HepG2 (cell line): ENCODE results near the gene PCDH12. TPM values are rescaled to one million over a fixed set of nuclear protein-coding genes. Genes with fewer than 3 reads are reported as not detected.

Experiments used
- ATAC-seq: fragments of 200-7000 bp; cut with Tn5 transposase; 3 replicates; pipeline ENCODE4 v1.9.1; 2020; ENCODE audit warnings: mild to moderate bottlenecking, moderate library complexity
- BruUV-seq: library from RNA; stranded (reverse); fragments of 400-500 nt; replicated peaks from 2 replicates; lab custom pipeline; 2021; lab: Mats Ljungman, UMichigan
- CTCF ChIA-PET: fragments of 300-600 bp; formaldehyde crosslinking; extraction: SDS; loops from one replicate; lab custom pipeline; 2021; ENCODE audit warnings: low total read pairs, inconsistent platforms, low intra/inter-chr PET ratio; lab: Yijun Ruan, JAX
- POLR2A ChIA-PET: fragments of 350-600 bp; sonication (Branson Sonifier 250); formaldehyde crosslinking; loops from one replicate; lab custom pipeline; 2020; ENCODE audit warnings: antibody characterized with exemption, inconsistent platforms; lab: Yijun Ruan, JAX
- DNase-seq: peaks from one replicate; pipeline ENCODE4 v3.0.0-alpha.2; 2015; ENCODE audit warnings: low spot score
- FAIRE-seq: peaks from 3 replicates; lab custom pipeline; 2011; peaks lifted over from hg19 to GRCh38; lab: Jason Lieb, UNC
- H2AFZ ChIP-seq: one replicate; pipeline ENCODE4 v1.6.1; 2011; ENCODE audit warnings: low read length, inconsistent platforms
- H3K27ac ChIP-seq: fragments of 300-600 bp; 3 replicates; pipeline ENCODE4 v1.8.0; 2011; ENCODE audit warnings: mixed run types, mild to moderate bottlenecking, mixed read lengths, low read length, inconsistent platforms; ENCODE audit not compliant: insufficient read depth; ENCODE audit errors: extremely low read length
- H3K27me3 ChIP-seq, 2 experiments: fragments of 200-600 bp in 1 of 2; 2 replicates in 1 of 2; 3 replicates in 1 of 2; pipeline versions ENCODE4 v1.6.0 to v1.8.0; 2011; ENCODE audit warnings: low read length in 2 of 2, mild to moderate bottlenecking in 2 of 2, moderate library complexity in 2 of 2, inconsistent platforms in 1 of 2; ENCODE audit not compliant: insufficient read depth in 2 of 2, control insufficient read depth in 1 of 2
- H3K36me3 ChIP-seq, 2 experiments: fragments of 200-600 bp in 1 of 2; replicated peaks in 1 of 2; 2 replicates in 1 of 2; 3 replicates in 1 of 2; pipeline versions ENCODE4 v1.5.1 to v1.8.0; 2011; ENCODE audit warnings: low read length in 2 of 2, inconsistent platforms in 1 of 2; ENCODE audit not compliant: insufficient read depth in 2 of 2, control insufficient read depth in 1 of 2
- H3K4me1 ChIP-seq: 2 replicates; pipeline ENCODE4 v1.5.1; 2012; ENCODE audit warnings: low read length, inconsistent platforms; ENCODE audit not compliant: insufficient read depth
- H3K4me2 ChIP-seq: 2 replicates; pipeline ENCODE4 v1.6.0; 2011; ENCODE audit warnings: low read depth, low read length, inconsistent platforms
- H3K4me3 ChIP-seq, 3 experiments: fragments of 200-600 bp in 1 of 3; sonication (generic), shearing (Covaris generic) in 1 of 3; replicated peaks in 1 of 3; 2 replicates each; pipeline ENCODE4 v1.5.1; 2011 to 2016; ENCODE audit warnings: low read length in 3 of 3, inconsistent platforms in 2 of 3, low read depth in 2 of 3, mild to moderate bottlenecking in 2 of 3, control low read depth in 1 of 3, mixed read lengths in 1 of 3; ENCODE audit not compliant: insufficient read depth in 1 of 3
- H3K79me2 ChIP-seq: one replicate; pipeline ENCODE4 v1.6.1; 2011; ENCODE audit warnings: low read length, inconsistent platforms; ENCODE audit not compliant: insufficient read depth
- H3K9ac ChIP-seq: 2 replicates; pipeline ENCODE4 v1.6.0; 2011; ENCODE audit warnings: mild to moderate bottlenecking, low read depth, low read length, inconsistent platforms; ENCODE audit not compliant: insufficient read depth
- H3K9me3 ChIP-seq: 2 replicates; pipeline ENCODE4 v1.5.1; 2012; ENCODE audit warnings: mild to moderate bottlenecking, low read length
- H4K20me1 ChIP-seq: 2 replicates; pipeline ENCODE4 v1.6.0; 2011; ENCODE audit warnings: inconsistent platforms, mild to moderate bottlenecking, low read length, moderate library complexity; ENCODE audit not compliant: insufficient read depth
- BCL3 ChIP-seq: sonication (generic); formaldehyde crosslinking; IDR thresholded peaks from 2 replicates; pipeline ENCODE4 v1.5.1; 2020; ENCODE audit warnings: mild to moderate bottlenecking, missing genetic modification reagents, moderate library complexity
- BCL6 ChIP-seq: IDR thresholded peaks from 2 replicates; pipeline ENCODE4 v1.6.1; 2016; ENCODE audit warnings: missing genetic modification reagents, missing compliant biosample characterization
- BORCS8-MEF2B ChIP-seq: sonication (generic); formaldehyde crosslinking; IDR thresholded peaks from 2 replicates; pipeline ENCODE4 v1.8.0; 2022; ENCODE audit warnings: mild to moderate bottlenecking, missing genetic modification reagents
- CEBPB ChIP-seq: IDR thresholded peaks from 2 replicates; pipeline ENCODE4 v1.6.1; 2011; ENCODE audit warnings: low read depth, low read length, improper control_type of control experiment, borderline replicate concordance
- CEBPG ChIP-seq: IDR thresholded peaks from 2 replicates; pipeline ENCODE4 v1.6.1; 2016
- HMGA1 ChIP-seq: sonication (generic); formaldehyde crosslinking; conservative IDR thresholded peaks from 2 replicates; pipeline ENCODE4 v1.4.0; 2020; ENCODE audit warnings: missing genetic modification reagents
- HOXD1 ChIP-seq: sonication (generic); formaldehyde crosslinking; IDR thresholded peaks from 2 replicates; pipeline ENCODE4 v1.5.0; 2020; ENCODE audit warnings: missing genetic modification reagents
- MTF1 ChIP-seq: sonication (generic); formaldehyde crosslinking; IDR thresholded peaks from 2 replicates; pipeline ENCODE4 v1.5.0; 2020; ENCODE audit warnings: missing genetic modification reagents
- NFRKB ChIP-seq: fragments of 450-650 bp; IDR thresholded peaks from 2 replicates; pipeline ENCODE4 v1.6.1; 2017
- SNAPC4 ChIP-seq: sonication (generic); formaldehyde crosslinking; IDR thresholded peaks from 2 replicates; pipeline ENCODE4 v1.4.0; 2020; ENCODE audit warnings: mild to moderate bottlenecking, missing genetic modification reagents
- ZFP82 ChIP-seq: sonication (generic); formaldehyde crosslinking; IDR thresholded peaks from 2 replicates; pipeline ENCODE4 v1.5.1; 2020; ENCODE audit warnings: mild to moderate bottlenecking, missing genetic modification reagents, borderline replicate concordance
- ZMAT3 ChIP-seq: sonication (generic); formaldehyde crosslinking; conservative IDR thresholded peaks from 2 replicates; pipeline ENCODE4 v1.7.0; 2021; ENCODE audit warnings: missing genetic modification reagents
- ZNF331 ChIP-seq: sonication (generic); formaldehyde crosslinking; IDR thresholded peaks from 2 replicates; pipeline ENCODE4 v1.4.0; 2020; ENCODE audit warnings: missing genetic modification reagents
- WGBS: methylation state at CpG from one replicate; pipeline ENCODE4 v1.1.6; 2017; ENCODE audit warnings: low lambda C conversion rate; 5-methylcytosine and 5-hydroxymethylcytosine counted together
- in situ Hi-C: cut with HindIII; loops from 2 replicates; pipeline ENCODE4 v1.10.0; 2017; ENCODE audit warnings: low pct_unique_long_range_greater_than_20kb; ENCODE audit not compliant: extremely low pct_ligation_motif_present
- intact Hi-C: fragments of 100-400 bp; cut with micrococcal nuclease; formaldehyde crosslinking; loops from one replicate; pipeline ENCODE4 v1.10.0; 2022; ENCODE audit not compliant: unreplicated experiment
- polyA plus RNA-seq, 8 experiments: library from polyadenylated mRNA; depleted of rRNA in 3 of 8; stranded (reverse) in 7 of 8; unstranded in 1 of 8; fragments of >200 nt; fragmentation: Illumina TruSeq in 4 of 8; extraction: Trizol in 4 of 8; gene quantifications; 2 replicates each; pipeline versions ENCODE4 v1.2.1 to v1.2.3, GENCODE V29; 2011 to 2016; ENCODE audit warnings: low read depth in 4 of 8, missing spikeins in 1 of 8, mixed read lengths in 1 of 8; ENCODE audit not compliant: insufficient read depth in 1 of 8
- total RNA-seq, 5 experiments: library from RNA; depleted of rRNA; stranded (reverse); fragments of >200 nt; fragmentation: Illumina TruSeq; extraction: Trizol; gene quantifications; 2 replicates each; pipeline ENCODE4 v1.2.3, GENCODE V29; 2016; ENCODE audit warnings: low read depth in 1 of 5

The PCDH12 gene
- total and polyA plus RNA-seq, 2 of the 13 experiments (the other 11 are each of a cell fraction or from before 2014, with no cell fraction given), result not detected

DNA sequence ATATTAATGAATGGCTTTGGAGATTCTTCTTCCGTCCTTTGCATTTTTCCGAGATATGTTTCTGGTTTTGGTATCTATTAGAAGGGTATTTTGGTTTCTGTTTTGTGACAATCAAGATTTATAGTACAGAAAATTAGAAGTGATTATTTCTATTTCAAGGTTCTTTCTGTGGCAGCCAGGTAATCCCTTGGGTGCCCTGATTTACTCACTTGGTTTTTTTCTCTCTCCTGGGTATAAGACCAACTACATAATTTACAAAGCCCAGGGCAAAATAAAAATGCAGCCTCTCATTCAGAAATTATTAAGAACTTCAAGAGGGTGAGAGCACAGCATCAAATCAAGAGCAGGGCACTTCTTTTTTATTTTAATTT, 8.9 kb upstream of the PCDH12 start:
- Histone ChIP-seq H3K79me2 (peaks cover 4% of the 10 kb centered on the region), H3K9me3 (no peaks in the 10 kb centered on the region), H3K4me3 (no peak overlapping the region), H3K4me2 (peak overlapping the region; percentile 58), H2AFZ (no peak overlapping the region), H3K27ac (no peak overlapping the region), H4K20me1 (no peaks in the 10 kb centered on the region), H3K36me3 (no peaks in the 10 kb centered on the region), H3K9ac (no peak overlapping the region), H3K27me3 (no peaks in the 10 kb centered on the region; a peak in 2 of 5 replicates), H3K4me1 (peaks cover 46% of the 10 kb centered on the region)
- no peak for ATAC-seq
- BruUV-seq, result no TSS peak
- WGBS, result 63% methylated on average over 2 of the region's 2 CpGs
- DNase-seq, result no peak
- CTCF ChIA-PET, result no interaction called here
- POLR2A ChIA-PET, result interaction anchor here (1.2 kb wide), 1 partner anchor 43 kb away, joined by 5 read pairs; the partner anchor contains the start of gene DELE1
- no peak for FAIRE-seq
- in situ Hi-C loops, result no loop called here
- intact Hi-C loops, result no loop called here
- TF ChIP-seq MTF1 (no peak), HOXD1 (CRISPR knock-in tag) (no peak)

- no TSS peak for BruUV-seq
- Histone ChIP-seq H4K20me1 (no peaks in the 10 kb centered on the region), H3K9me3 (no peaks in the 10 kb centered on the region), H3K4me2 (peak overlapping the region; percentile 58), H3K79me2 (peaks cover 4% of the 10 kb centered on the region), H3K27me3 (no peaks in the 10 kb centered on the region; a peak in 3 of 5 replicates), H3K4me1 (peaks cover 49% of the 10 kb centered on the region), H2AFZ (no peak overlapping the region), H3K4me3 (no peak overlapping the region), H3K9ac (peak overlapping the region; percentile 13; the same call in 1 of the 2 replicates), H3K27ac (no peak overlapping the region), H3K36me3 (no peaks in the 10 kb centered on the region)
- DNase-seq (peak; percentile 22), FAIRE-seq (peak; percentile 21), ATAC-seq (no peak)
- in situ Hi-C loops (no loop called here), intact Hi-C loops (no loop called here)
- 14% methylated on average over 4 of the region's 4 CpGs for WGBS
- ChIA-PET POLR2A (interaction anchor here (1.2 kb wide), 1 partner anchor 43 kb away, joined by 5 read pairs; the partner anchor contains the start of gene DELE1), CTCF (no interaction called here)
- TF ChIP-seq CEBPB (peak; percentile 28; the same call in 1 of the 2 replicates), ZNF331 (CRISPR knock-in tag) (no peak), HMGA1 (CRISPR knock-in tag) (no peak), NFRKB (no peak), SNAPC4 (CRISPR knock-in tag) (no peak), ZFP82 (CRISPR knock-in tag) (no peak), BCL6 (CRISPR knock-in tag) (peak; percentile 71), BCL3 (CRISPR knock-in tag) (no peak), BORCS8-MEF2B (no peak), ZMAT3 (CRISPR knock-in tag) (no peak), CEBPG (0 out of 2 replicates have a peak, but pooled peaks have one; percentile 27)
Observed at GRCh38 chr5:141966275-141966962, 8.4 kb upstream of the PCDH12 start.
